Ovary (tissue), 3 donors: Measurements from ENCODE around the gene BTBD17.

Experiments
- EP300 ChIP-seq: sonication (generic); formaldehyde crosslinking; IDR thresholded peaks from one replicate; pipeline ENCODE4 v1.6.1; 2017; ENCODE audit warnings: antibody characterized with exemption
- POLR2A ChIP-seq: fragments of 450-650 bp; IDR thresholded peaks from one replicate; pipeline ENCODE4 v1.6.1; 2017; ENCODE audit warnings: antibody characterized with exemption, mild to moderate bottlenecking, moderate library complexity
- TF ChIP-seq, protein P1 (sequence below), 3 donors: fragments of 450-650 bp in 2 of 3; fragments of 200-600 bp in 1 of 3; IDR thresholded peaks; one replicate each; pipeline versions ENCODE4 v1.5.1 to v1.8.0; 2016 to 2022; ENCODE audit warnings: antibody characterized with exemption in 3 of 3, mild to moderate bottlenecking in 1 of 3
- donor health status: DM: no; HTN: no; CAD: no.

DNA sequence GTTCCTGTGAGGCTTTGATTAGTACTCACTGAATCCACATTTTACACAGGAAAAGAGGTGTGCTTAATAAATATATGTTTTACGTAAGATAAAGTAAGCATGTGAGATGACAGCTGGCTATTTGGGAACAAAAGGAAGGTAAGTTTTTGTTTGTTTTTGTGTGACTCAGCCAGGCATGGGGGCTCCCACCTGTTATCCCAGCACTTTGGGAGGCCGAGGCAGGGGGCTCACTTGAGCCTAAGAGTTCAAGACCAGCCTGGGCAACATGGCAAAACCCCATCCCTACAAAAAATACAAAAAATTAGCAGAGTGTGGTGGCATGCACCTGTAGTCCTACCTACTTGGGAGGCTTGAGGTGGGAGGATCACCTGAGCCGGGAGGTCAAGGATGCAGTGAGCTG, 23.5 kb upstream of the BTBD17 start:
- TF ChIP-seq, protein P1, sequence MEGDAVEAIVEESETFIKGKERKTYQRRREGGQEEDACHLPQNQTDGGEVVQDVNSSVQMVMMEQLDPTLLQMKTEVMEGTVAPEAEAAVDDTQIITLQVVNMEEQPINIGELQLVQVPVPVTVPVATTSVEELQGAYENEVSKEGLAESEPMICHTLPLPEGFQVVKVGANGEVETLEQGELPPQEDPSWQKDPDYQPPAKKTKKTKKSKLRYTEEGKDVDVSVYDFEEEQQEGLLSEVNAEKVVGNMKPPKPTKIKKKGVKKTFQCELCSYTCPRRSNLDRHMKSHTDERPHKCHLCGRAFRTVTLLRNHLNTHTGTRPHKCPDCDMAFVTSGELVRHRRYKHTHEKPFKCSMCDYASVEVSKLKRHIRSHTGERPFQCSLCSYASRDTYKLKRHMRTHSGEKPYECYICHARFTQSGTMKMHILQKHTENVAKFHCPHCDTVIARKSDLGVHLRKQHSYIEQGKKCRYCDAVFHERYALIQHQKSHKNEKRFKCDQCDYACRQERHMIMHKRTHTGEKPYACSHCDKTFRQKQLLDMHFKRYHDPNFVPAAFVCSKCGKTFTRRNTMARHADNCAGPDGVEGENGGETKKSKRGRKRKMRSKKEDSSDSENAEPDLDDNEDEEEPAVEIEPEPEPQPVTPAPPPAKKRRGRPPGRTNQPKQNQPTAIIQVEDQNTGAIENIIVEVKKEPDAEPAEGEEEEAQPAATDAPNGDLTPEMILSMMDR (IDR thresholded peaks at IDR 0.05), result no peak
- TF ChIP-seq POLR2A (no peak), EP300 (no peak)
